ENCODE measurements around the gene SIX5.
"Not testable (repeated sequence)": the region's sequence is repeated elsewhere in the genome, so short reads cannot be mapped to it uniquely, and the experiment has no call there.

SIX5 gene

DNA sequence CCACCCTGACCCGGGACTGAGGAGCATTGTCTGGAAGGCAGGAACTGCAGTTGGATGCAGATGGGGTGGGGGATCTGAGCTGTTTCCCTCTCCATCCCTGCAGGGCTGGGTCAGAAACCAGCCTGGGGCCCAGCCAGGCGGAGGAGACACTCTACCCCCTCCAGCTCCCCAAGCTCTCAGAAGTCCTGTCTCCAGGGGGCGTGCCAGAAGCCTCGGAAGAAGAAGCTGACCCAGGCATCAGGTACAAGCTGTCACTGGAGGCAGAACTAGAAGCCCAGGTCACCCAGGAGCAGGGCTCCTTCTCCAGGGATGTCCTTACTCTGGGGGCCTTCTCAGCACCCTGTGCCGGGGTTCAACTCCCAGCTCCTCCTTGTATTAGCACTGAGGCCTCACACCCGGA, 15.5 kb downstream of the SIX5 start:
- no peak for DNase-seq

- DNase-seq = no peak
Observed at GRCh38 chr19:45752639-45753038, 16.4 kb downstream of the SIX5 start.

GRCh38 chr19:45751483-45751882, 17.6 kb downstream of the SIX5 start:
- not testable (repeated sequence) for DNase-seq

GRCh38 chr19:45747513-45747912, 21.5 kb downstream of the SIX5 start:
- no peak for DNase-seq

DNA sequence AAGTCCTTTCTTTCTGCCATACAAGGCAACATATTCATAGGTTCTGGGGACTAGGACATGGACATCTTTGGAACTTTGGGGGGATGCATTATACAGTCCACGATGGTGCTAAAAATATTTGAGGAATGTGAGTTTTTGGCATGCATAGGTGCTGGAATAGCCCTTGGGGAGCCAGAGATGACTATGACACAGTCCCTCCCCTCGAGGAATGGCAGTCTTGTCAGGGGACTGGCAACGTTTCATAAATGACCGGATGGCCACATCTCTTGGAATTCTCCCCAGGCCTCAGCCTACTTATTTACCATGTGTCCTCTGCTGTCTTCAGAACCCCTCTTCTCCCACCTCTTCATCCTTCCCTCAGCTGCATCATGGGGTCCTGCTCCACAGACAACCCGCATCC, 22.2 kb downstream of the SIX5 start:
- no peak for DNase-seq

DNA sequence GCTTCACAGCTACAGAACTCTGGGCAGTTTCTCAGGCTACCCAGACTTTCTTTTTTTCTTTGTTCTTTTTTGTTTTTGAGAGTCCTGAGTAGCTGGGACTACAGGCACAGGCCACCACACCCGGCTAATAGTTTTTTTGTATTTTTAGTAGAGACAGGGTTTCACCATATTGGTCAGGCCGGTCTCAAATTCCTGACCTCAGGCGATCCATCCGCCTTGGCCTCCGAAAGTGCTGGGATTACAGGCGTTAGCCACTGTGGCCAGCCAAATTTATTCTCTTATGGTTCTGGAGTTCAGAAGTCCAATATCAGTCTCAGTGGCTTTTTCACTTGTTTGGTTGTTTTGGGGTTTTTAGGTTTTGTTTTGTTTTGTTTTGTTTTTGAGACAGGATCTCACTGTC, 23.4 kb downstream of the SIX5 start:
- no peak for DNase-seq

- DNase-seq = no peak
Observed at GRCh38 chr19:45742969-45743368, 26.1 kb downstream of the SIX5 start.

- peak; percentile 7 to 28 for DNase-seq
Observed at GRCh38 chr19:45739498-45740439, 29.3 kb downstream of the SIX5 start.

- no peak for DNase-seq
Observed at GRCh38 chr19:45733160-45733810, 35.8 kb downstream of the SIX5 start, which contains the start of gene MEIOSIN. Gene MEIOSIN (plus strand): TSS chr19:45733439. CDS start chr19:45735377, 1,938 bp downstream.

GRCh38 chr19:45730368-45731288, 38.4 kb downstream of the SIX5 start, which contains the start of gene FBXO46:
Gene FBXO46 (minus strand): TSS chr19:45730896. CDS start chr19:45713495, 17,401 bp downstream.
- peak; percentile 98 to 99 for DNase-seq

DNA sequence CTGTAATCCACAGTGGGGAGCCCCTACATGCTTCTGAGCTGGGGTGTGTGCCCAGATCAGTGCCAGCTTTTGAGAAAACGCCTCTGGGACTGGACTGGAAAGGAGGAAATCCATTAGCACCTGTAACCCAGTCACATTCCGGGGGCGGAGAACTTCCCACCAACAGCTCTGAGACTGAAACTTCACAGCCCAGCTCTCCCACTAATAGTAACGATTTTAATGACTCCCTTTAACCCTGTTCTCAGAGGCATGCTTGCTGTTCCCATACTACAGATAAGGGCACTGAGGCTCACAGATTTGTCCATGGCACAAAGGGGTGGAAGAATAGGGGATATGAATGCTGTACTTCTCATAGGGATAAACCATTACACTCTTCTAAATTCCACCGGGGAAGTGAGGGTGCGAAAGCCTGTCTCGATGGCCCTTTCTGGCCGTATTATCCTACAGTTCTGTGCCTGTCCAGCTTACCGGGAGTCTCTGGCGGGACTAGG, 39.2 kb downstream of the SIX5 start:
- peak in 1 of 2 experiments; percentile 31 for DNase-seq

GRCh38 chr19:45728683-45729082, 40.4 kb downstream of the SIX5 start:
- DNase-seq = not testable (repeated sequence)

DNA sequence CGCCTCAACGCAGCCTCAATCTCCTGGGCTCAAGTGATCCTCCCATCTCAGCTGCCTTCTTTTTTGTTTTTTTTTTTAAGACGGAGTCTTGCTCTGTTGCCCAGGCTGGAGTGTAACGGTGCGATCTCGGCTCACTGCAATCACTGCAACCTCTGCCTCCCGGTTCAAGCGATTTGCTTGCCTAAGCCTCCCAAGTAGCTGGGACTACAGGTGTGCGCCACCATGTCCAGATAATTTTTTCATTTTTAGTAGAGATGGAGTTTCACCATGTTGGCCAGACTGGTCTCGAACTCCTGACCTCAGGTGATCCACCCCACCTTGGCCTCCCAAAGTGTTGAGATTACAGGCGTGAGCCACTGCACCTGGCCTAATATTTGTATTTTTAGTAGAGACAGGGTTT, 49.0 kb downstream of the SIX5 start:
- not testable (repeated sequence) for DNase-seq

- no peak for DNase-seq
Observed at GRCh38 chr19:45717983-45718650, 50.9 kb downstream of the SIX5 start.

DNA sequence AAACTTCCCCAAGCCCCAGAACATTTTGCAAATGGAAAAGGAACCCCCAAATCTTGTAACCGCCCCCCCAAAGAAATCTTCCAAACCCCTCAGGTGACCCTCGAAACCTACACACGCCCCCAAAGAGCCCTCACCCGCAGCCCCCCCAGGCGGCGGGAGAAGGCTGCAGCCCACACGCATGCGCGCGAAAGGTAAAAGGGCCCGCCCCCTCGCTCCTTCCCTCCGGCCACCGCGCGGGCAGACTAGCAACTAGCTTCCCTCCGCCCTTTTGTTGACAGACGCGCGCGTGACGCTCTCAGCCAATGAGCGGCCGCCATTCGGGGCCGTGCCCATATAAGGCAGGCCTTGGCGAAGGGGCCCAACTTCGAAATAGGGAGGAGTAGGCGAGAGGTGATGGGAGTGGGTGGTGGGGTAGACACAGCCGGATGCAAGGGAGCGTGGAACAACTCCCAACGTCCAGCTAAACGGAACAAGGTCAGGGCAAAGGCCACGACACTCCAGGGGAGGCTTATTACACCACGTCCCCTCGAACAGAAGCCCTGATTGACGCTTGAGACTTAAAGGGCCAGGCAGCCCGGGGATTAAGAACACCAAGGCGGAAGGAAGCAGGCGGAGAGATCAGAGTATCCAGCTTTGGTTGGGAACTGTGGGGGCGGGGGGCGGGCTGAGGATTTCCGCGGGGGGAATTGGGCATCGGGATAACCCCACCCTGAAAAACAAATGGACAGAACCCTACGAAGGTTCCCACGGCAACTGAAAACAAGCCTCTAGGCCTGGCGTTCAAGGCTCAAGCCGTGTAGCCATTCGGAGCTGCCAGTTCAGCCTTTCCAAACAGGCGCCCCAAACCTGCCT, 51.7 kb downstream of the SIX5 start:
- peak; percentile 100 for DNase-seq

- peak; percentile 39 to 57 for DNase-seq
Observed at GRCh38 chr19:45716359-45717130, 52.5 kb downstream of the SIX5 start.

GRCh38 chr19:45715139-45715538, 53.9 kb downstream of the SIX5 start:
- DNase-seq = no peak
